Right lobe of liver (tissue), 6 donors: ENCODE measurements around the gene RNF157. TPM values are rescaled to one million over a fixed set of nuclear protein-coding genes. Genes with fewer than 3 reads are reported as not detected.

ENCODE experiments used
- ATAC-seq, 4 donors: fragments of 200-7000 bp; cut with Tn5 transposase; one replicate each; pipeline ENCODE4 v1.9.1; 2020; ENCODE audit warnings: mild to moderate bottlenecking in 4 of 4, moderate library complexity in 4 of 4
- DNase-seq, 3 donors: peaks; one replicate each; pipeline ENCODE4 v3.0.0-alpha.2; 2020
- H3K27ac ChIP-seq, 3 donors: fragments of 200-600 bp; one replicate each; pipeline ENCODE4 v1.8.0; 2022
- H3K27me3 ChIP-seq, 2 donors: fragments of 200-600 bp; one replicate each; pipeline ENCODE4 v1.8.0; 2022
- H3K36me3 ChIP-seq, 4 donors: fragments of 200-600 bp; sonication (generic) in 1 of 4; one replicate each; pipeline versions ENCODE4 v1.5.1 to v1.8.0; 2017 to 2022; ENCODE audit warnings: control low read depth in 1 of 4
- H3K4me1 ChIP-seq, 4 donors: fragments of 200-600 bp; sonication (generic) in 1 of 4; one replicate each; pipeline versions ENCODE4 v1.5.1 to v1.8.0; 2017 to 2022; ENCODE audit warnings: control low read depth in 1 of 4
- H3K4me3 ChIP-seq, 3 donors: fragments of 200-600 bp; one replicate each; pipeline ENCODE4 v1.8.0; 2022
- H3K9me3 ChIP-seq, 4 donors: fragments of 200-600 bp; sonication (generic) in 1 of 4; one replicate each; pipeline versions ENCODE4 v1.5.1 to v1.8.0; 2017 to 2022; ENCODE audit warnings: control low read depth in 1 of 4
- CTCF ChIP-seq, 4 donors: fragments of 200-600 bp in 3 of 4; fragments of 450-650 bp in 1 of 4; IDR thresholded peaks; one replicate each; pipeline versions ENCODE4 v1.5.1 to v1.8.0; 2016 to 2022; ENCODE audit warnings: antibody characterized with exemption in 4 of 4, mild to moderate bottlenecking in 2 of 4
- POLR2A ChIP-seq: fragments of 450-650 bp; IDR thresholded peaks from one replicate; pipeline ENCODE4 v1.6.1; 2017; ENCODE audit warnings: antibody characterized with exemption, mild to moderate bottlenecking
- WGBS: methylation state at CpG from one replicate; pipeline ENCODE4 v1.1.6; 2018; ENCODE audit warnings: low coverage, low lambda C conversion rate; ENCODE audit not compliant: insufficient coverage; ENCODE audit errors: missing lambda C conversion rate; 5-methylcytosine and 5-hydroxymethylcytosine counted together
- intact Hi-C, 2 donors: fragments of 100-400 bp; cut with DNase I; formaldehyde crosslinking; loops; one replicate each; pipeline versions ENCODE4 v1.11.2 to v1.14.1; 2022
- total RNA-seq, 6 experiments: library from RNA; depleted of rRNA in 2 of 6; stranded (reverse); fragments of >200 nt in 2 of 6; fragmentation: NEBNext Ultra II Directional in 3 of 6; extraction: Animal tissue kit (Norgen Biotek cat#: 25700) in 3 of 6; gene quantifications; one replicate each; pipeline versions ENCODE4 v1.1.0 to v1.2.4, GENCODE V29; 2016 to 2023
- donor health status: DM: no; HTN: yes; CAD: no.
- donor health status: DM: no; HTN: no; CAD: no.
- donor health status: DM: no; HTN: no; CAD: no.
- donor health status: DM: no; HTN: yes; CAD: no.
- donor health status: DM: no; HTN: yes; CAD: no.

Gene RNF157
- total RNA-seq, 6 experiments from 2014 or later, result 0.39 to 14.5 (median 6.0) TPM

DNA sequence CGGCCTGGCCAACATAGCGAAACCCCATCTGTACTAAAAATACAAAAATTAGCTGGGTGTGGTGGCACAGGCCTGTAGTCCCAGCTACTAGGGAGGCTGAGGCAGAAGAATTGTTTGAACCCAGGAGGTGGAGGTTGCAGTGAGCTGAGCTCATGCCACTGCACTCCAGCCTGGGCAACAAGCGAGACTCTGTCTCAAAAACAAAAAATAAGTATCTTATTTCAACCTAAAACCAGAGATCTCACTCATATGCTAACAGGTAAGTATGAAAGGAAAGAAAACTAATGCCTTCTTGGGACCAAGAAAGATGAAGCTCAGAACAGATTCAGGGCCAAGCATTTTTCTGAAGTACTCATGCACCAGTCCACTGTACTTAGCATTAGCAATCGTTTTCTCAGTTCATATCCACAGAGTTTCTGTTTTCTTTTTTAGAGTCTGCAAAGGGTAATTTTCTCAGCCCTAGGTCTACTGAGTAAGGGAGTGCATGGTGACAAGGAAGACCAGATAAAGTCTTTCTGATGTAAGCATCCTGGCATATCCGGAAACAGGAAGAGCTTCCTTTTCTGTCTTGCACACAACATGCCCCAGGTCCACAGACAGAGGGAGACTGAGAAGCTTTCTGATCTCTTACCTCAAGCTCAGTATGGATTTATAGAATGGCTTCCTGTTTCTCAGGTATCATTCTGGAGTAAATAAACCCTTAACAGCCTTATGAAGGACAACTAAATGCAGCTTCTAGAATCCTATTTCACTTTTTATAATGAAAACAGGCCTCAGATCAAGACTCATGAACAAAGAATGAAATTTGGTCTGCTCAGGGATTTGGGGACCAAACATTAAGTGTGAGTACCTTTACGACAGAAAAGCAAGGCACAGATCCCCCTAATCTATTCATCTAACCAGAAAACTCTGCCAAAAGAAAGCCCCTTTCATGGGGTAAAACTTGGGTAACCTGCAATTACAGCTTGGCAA is 60.5 kb downstream of the RNF157 start:
- peaks cover 0 to 6% (median 0%) of the 10 kb centered on the region in 4 donors for H3K4me1 ChIP-seq
- 67% methylated on average over 5 of the region's 6 CpGs for WGBS
- no peak overlapping the region for H3K27ac ChIP-seq
- ATAC-seq, result peak; percentile 19 to 51 (median 28)
- no peak for DNase-seq
- no peaks in the 10 kb centered on the region for H3K36me3 ChIP-seq
- no peaks in the 10 kb centered on the region for H3K9me3 ChIP-seq
- no peaks in the 10 kb centered on the region for H3K27me3 ChIP-seq
- no peak overlapping the region for H3K4me3 ChIP-seq
- TF ChIP-seq POLR2A (no peak), CTCF (IDR thresholded peaks at IDR 0.05) (no peak)
- intact Hi-C loops, result loop anchor here in 1 of 2 donors (10.0 kb wide), 1 partner anchor 55 kb away; no protein-coding TSS in a partner anchor

- Histone ChIP-seq H3K9me3 (no peaks in the 10 kb centered on the region), H3K27me3 (no peaks in the 10 kb centered on the region), H3K27ac (no peak overlapping the region), H3K36me3 (no peaks in the 10 kb centered on the region), H3K4me3 (no peak overlapping the region), H3K4me1 (peaks cover 0 to 3% (median 0%) of the 10 kb centered on the region in 4 donors)
- ATAC-seq (no peak), DNase-seq (no peak)
- intact Hi-C loops, result loop anchor here in 1 of 2 donors (10.0 kb wide), 1 partner anchor 53 kb away; no protein-coding TSS in a partner anchor
- WGBS, result no CpG with 5 or more reads among the region's 10 CpGs
- TF ChIP-seq POLR2A, result no peak
- TF ChIP-seq CTCF (IDR thresholded peaks at IDR 0.05), result no peak
Observed at GRCh38 chr17:76178124-76178523, 62.2 kb downstream of the RNF157 start.

DNA sequence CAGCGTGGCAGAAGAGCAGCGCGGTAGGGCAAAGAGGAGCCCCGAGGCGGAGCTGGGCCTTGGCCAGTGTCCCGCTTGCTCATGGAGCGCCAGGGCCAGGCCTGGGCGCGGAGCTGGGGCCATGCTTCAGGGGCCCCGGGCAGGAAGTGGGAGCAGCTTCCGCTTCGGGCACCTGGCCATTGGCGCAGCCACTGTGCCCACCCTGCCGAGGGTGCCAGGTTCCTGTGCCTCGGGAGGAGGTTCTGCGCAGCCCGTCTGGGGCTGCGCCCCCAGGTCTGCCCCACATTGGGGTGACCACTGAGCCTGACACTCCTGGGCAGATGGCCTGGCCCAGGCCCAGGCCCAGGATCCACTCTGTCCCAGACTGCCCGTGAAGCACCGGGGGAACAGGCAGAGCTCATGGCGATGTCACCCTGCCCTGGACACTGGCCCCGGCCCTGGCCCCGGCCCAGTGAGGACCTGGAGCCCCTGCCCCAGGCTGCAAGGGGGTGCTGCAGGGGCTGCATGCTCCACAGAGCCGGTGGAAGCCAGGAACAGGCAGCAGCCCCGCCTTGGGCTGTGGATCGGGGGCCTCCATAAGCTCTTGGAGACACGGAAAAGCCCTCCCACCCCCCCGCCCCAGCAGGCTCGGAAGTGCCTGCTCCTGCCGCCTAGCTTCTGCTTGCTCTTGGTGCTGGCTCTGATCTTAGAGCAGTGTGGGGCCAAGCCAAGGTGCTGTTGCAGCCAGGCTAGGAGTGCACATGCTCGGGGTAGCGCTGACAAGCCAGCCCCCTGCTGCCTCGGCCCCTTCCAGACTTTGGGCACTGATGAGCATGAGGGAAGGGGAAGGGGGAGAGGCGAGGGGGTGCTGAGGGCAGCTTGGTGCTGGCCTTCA is 63.4 kb downstream of the RNF157 start:
- TF ChIP-seq CTCF (IDR thresholded peaks at IDR 0.05), result no peak
- no peak for TF ChIP-seq POLR2A
- DNase-seq, result no peak
- ATAC-seq, result peak in 1 of 4 donors; percentile 25
- Histone ChIP-seq H3K4me3 (no peak overlapping the region), H3K27me3 (no peaks in the 10 kb centered on the region), H3K36me3 (no peaks in the 10 kb centered on the region), H3K27ac (no peak overlapping the region), H3K4me1 (peaks cover 0 to under 1% (median 0%) of the 10 kb centered on the region in 4 donors), H3K9me3 (no peaks in the 10 kb centered on the region)
- no CpG with 5 or more reads among the region's 34 CpGs for WGBS
- intact Hi-C loops, result loop anchor here in 1 of 2 donors (10.0 kb wide), 1 partner anchor 52 kb away; no protein-coding TSS in a partner anchor

GRCh38 chr17:76174037-76174436 is 66.3 kb downstream of the RNF157 start:
- ATAC-seq (peak in 1 of 4 donors; percentile 69), DNase-seq (no peak)
- no peak overlapping the region for H3K4me3 ChIP-seq
- H3K27ac ChIP-seq, result no peak overlapping the region
- H3K9me3 ChIP-seq, result no peaks in the 10 kb centered on the region
- intact Hi-C loops, result loop anchor here in 1 of 2 donors (10.0 kb wide), 1 partner anchor 49 kb away; no protein-coding TSS in a partner anchor
- no peaks in the 10 kb centered on the region for H3K36me3 ChIP-seq
- 57% methylated on average over 9 of the region's 9 CpGs for WGBS
- TF ChIP-seq CTCF (IDR thresholded peaks at IDR 0.05) (no peak), POLR2A (no peak)
- no peaks in the 10 kb centered on the region for H3K4me1 ChIP-seq
- H3K27me3 ChIP-seq, result no peaks in the 10 kb centered on the region
